GM20431 (cell line): ENCODE measurements around the gene SAP30.

Source experiments
- in situ Hi-C: fragments of 300-500 bp; cut with MseI, MboI; formaldehyde crosslinking; loops from one replicate; pipeline ENCODE4 v1.15.0; 2020; ENCODE audit warnings: low sequenced_read_pairs; ENCODE audit not compliant: unreplicated experiment

Gene SAP30

GRCh38 chr4:173411106-173411693, 40.4 kb downstream of the SAP30 start:
- in situ Hi-C loops, result loop anchor here (10.0 to 25.0 kb wide), 2 partner anchors 96 to 399 kb away; no protein-coding TSS in a partner anchor

GRCh38 chr4:173413036-173413435, 42.3 kb downstream of the SAP30 start:
- in situ Hi-C loops, result loop anchor here (10.0 to 25.0 kb wide), 2 partner anchors 98 to 401 kb away; no protein-coding TSS in a partner anchor

- in situ Hi-C loops, result loop anchor here (10.0 to 25.0 kb wide), 2 partner anchors 100 to 402 kb away; no protein-coding TSS in a partner anchor
Observed at GRCh38 chr4:173414456-173414855, 43.7 kb downstream of the SAP30 start.

GRCh38 chr4:173415092-173415491, 44.3 kb downstream of the SAP30 start:
- in situ Hi-C loops, result loop anchor here (10.0 to 25.0 kb wide), 2 partner anchors 100 to 403 kb away; no protein-coding TSS in a partner anchor

- in situ Hi-C loops, result loop anchor here (10.0 to 25.0 kb wide), 2 partner anchors 101 to 404 kb away; no protein-coding TSS in a partner anchor
Observed at GRCh38 chr4:173415885-173416653, 45.3 kb downstream of the SAP30 start.

- in situ Hi-C loops, result loop anchor here (10.0 to 25.0 kb wide), 2 partner anchors 103 to 406 kb away; no protein-coding TSS in a partner anchor
Observed at GRCh38 chr4:173417833-173418232, 47.1 kb downstream of the SAP30 start.

GRCh38 chr4:173418639-173419038, 47.9 kb downstream of the SAP30 start:
- in situ Hi-C loops, result loop anchor here (10.0 to 25.0 kb wide), 2 partner anchors 104 to 406 kb away; no protein-coding TSS in a partner anchor

GRCh38 chr4:173420324-173420752, 49.6 kb downstream of the SAP30 start:
- in situ Hi-C loops, result loop anchor here (25.0 kb wide), 1 partner anchor 408 kb away; no protein-coding TSS in a partner anchor

GRCh38 chr4:173420801-173421200, 50.0 kb downstream of the SAP30 start:
- in situ Hi-C loops, result loop anchor here (25.0 kb wide), 1 partner anchor 408 kb away; no protein-coding TSS in a partner anchor

- in situ Hi-C loops, result loop anchor here (25.0 kb wide), 1 partner anchor 413 kb away; no protein-coding TSS in a partner anchor
Observed at GRCh38 chr4:173424899-173425805, 54.4 kb downstream of the SAP30 start.

- in situ Hi-C loops, result no loop called here
Observed at GRCh38 chr4:173426064-173426463, 55.3 kb downstream of the SAP30 start.
